HCT116 (cell line): ENCODE data around the gene GRM3. TPM values are rescaled to one million over a fixed set of nuclear protein-coding genes. Genes with fewer than 3 reads are reported as not detected.

ENCODE experiments used
- ATAC-seq: fragments of 200-7000 bp; cut with Tn5 transposase; 2 replicates; pipeline ENCODE4 v1.9.1; 2020; ENCODE audit warnings: mild to moderate bottlenecking, moderate library complexity
- BruUV-seq: library from RNA; stranded (reverse); fragments of 400-500 nt; replicated peaks from 2 replicates; lab custom pipeline; 2021; lab: Mats Ljungman, UMichigan
- CTCF ChIA-PET: fragments of 300-600 bp; sonication (Branson Sonifier 250); formaldehyde crosslinking; loops from one replicate; lab custom pipeline; 2021; ENCODE audit warnings: antibody characterized with exemption; lab: Charles Lee
- POLR2A ChIA-PET: fragments of 300-600, 350-600 bp; sonication (Branson Sonifier 250); formaldehyde crosslinking; loops from one replicate; lab custom pipeline; 2021; ENCODE audit warnings: antibody characterized with exemption; lab: Charles Lee
- RAD21 ChIA-PET, 2 experiments: fragments of 300-600 bp; sonication (Branson Sonifier 250); formaldehyde crosslinking; loops; one replicate each; lab custom pipeline; 2023; ENCODE audit warnings: low total read pairs in 2 of 2; ENCODE audit not compliant: uncharacterized antibody in 2 of 2, unreplicated experiment in 2 of 2, low non-redundant PET in 1 of 2; lab: Charles Lee
- DNase-seq: peaks from one replicate; pipeline ENCODE4 v3.0.0-alpha.2; 2010; ENCODE audit warnings: low read depth, low spot score
- H2AFZ ChIP-seq: fragments of 200-600 bp; shearing (Covaris generic), sonication (generic); 2 replicates; pipeline ENCODE4 v1.6.1; 2017; ENCODE audit warnings: low read depth, mixed run types, mixed read lengths, antibody characterized with exemption, low read length; ENCODE audit not compliant: poor library complexity, severe bottlenecking
- H3K27ac ChIP-seq: 2 replicates; pipeline ENCODE4 v1.5.1; 2012; ENCODE audit warnings: low read depth, low read length
- H3K27me3 ChIP-seq: fragments of 200-600 bp; sonication (generic); 2 replicates; pipeline ENCODE4 v1.6.1; 2016; ENCODE audit warnings: mixed run types, low read length, mixed read lengths; ENCODE audit not compliant: insufficient read depth
- H3K36me3 ChIP-seq, 2 experiments: fragments of 200-500 bp in 1 of 2; fragments of 200-600 bp in 1 of 2; sonication (Bioruptor generic) in 1 of 2; sonication (generic) in 1 of 2; 2 replicates each; pipeline versions ENCODE4 v1.5.1 to v1.6.1; 2014 to 2016; ENCODE audit warnings: low read length in 2 of 2, inconsistent platforms in 1 of 2, mixed read lengths in 1 of 2, mixed run types in 1 of 2; ENCODE audit not compliant: insufficient read depth in 2 of 2, control insufficient read depth in 1 of 2
- H3K4me1 ChIP-seq, 2 experiments: fragments of 200-600 bp in 1 of 2; sonication (generic) in 1 of 2; 2 replicates each; pipeline versions ENCODE4 v1.5.1 to v1.6.1; 2012 to 2017; ENCODE audit warnings: low read length in 2 of 2, inconsistent platforms in 1 of 2, mild to moderate bottlenecking in 1 of 2, mixed read lengths in 1 of 2, mixed run types in 1 of 2, moderate library complexity in 1 of 2; ENCODE audit not compliant: insufficient read depth in 2 of 2, control insufficient read depth in 1 of 2
- H3K4me2 ChIP-seq: fragments of 200-600 bp; sonication (generic); 2 replicates; pipeline ENCODE4 v1.6.1; 2017; ENCODE audit warnings: mixed run types, low read length, mixed read lengths
- H3K4me3 ChIP-seq, 2 experiments: fragments of 200-600 bp in 1 of 2; sonication (generic) in 1 of 2; replicated peaks in 1 of 2; 2 replicates each; pipeline ENCODE4 v1.5.1; 2011 to 2016; ENCODE audit warnings: low read length in 2 of 2, control low read depth in 1 of 2, low read depth in 1 of 2, mild to moderate bottlenecking in 1 of 2, mixed read lengths in 1 of 2, mixed run types in 1 of 2
- H3K79me2 ChIP-seq: fragments of 200-600 bp; sonication (generic); 2 replicates; pipeline ENCODE4 v1.6.1; 2017; ENCODE audit warnings: mild to moderate bottlenecking, mixed run types, low read length, moderate library complexity, mixed read lengths; ENCODE audit not compliant: insufficient read depth
- H3K9ac ChIP-seq: fragments of 200-600 bp; sonication (generic); 2 replicates; pipeline ENCODE4 v1.6.1; 2016; ENCODE audit warnings: low read length, mixed read lengths
- H3K9me2 ChIP-seq: fragments of 200-600 bp; sonication (generic), shearing (Covaris generic); 2 replicates; pipeline ENCODE4 v1.6.1; 2017; ENCODE audit warnings: mixed run types, mild to moderate bottlenecking, moderate library complexity; ENCODE audit not compliant: insufficient read depth
- H3K9me3 ChIP-seq, 2 experiments: fragments of 200-500 bp in 1 of 2; fragments of 200-600 bp in 1 of 2; sonication (Bioruptor generic) in 1 of 2; sonication (generic) in 1 of 2; 2 replicates each; pipeline ENCODE4 v1.6.1; 2014 to 2017; ENCODE audit warnings: low read length in 2 of 2, mixed read lengths in 2 of 2, inconsistent platforms in 1 of 2, low read depth in 1 of 2, mild to moderate bottlenecking in 1 of 2, mixed run types in 1 of 2, moderate library complexity in 1 of 2; ENCODE audit not compliant: control insufficient read depth in 1 of 2, insufficient read depth in 1 of 2
- H4K20me1 ChIP-seq: fragments of 200-600 bp; sonication (generic), shearing (Covaris generic); 2 replicates; pipeline ENCODE4 v1.6.1; 2017; ENCODE audit warnings: mixed run types, mild to moderate bottlenecking, moderate library complexity; ENCODE audit not compliant: insufficient read depth
- ATF3 ChIP-seq: IDR thresholded peaks from 2 replicates; pipeline ENCODE4 v1.6.1; 2012
- CBX3 ChIP-seq: IDR thresholded peaks from 2 replicates; pipeline ENCODE4 v1.6.1; 2012; ENCODE audit warnings: low read depth
- EGR1 ChIP-seq: IDR thresholded peaks from 2 replicates; pipeline ENCODE4 v1.6.1; 2012; ENCODE audit warnings: low read depth
- ELF1 ChIP-seq: IDR thresholded peaks from 2 replicates; pipeline ENCODE4 v1.6.1; 2012; ENCODE audit warnings: low read depth, borderline replicate concordance
- EZH2 ChIP-seq: fragments of 200-600 bp; sonication (generic); IDR thresholded peaks from 2 replicates; pipeline ENCODE4 v1.6.1; 2017; ENCODE audit warnings: antibody characterized with exemption, mixed run types
- EZH2phosphoT487 ChIP-seq: fragments of 200-600 bp; IDR thresholded peaks from 2 replicates; pipeline ENCODE4 v1.6.1; 2018; ENCODE audit warnings: antibody characterized with exemption, borderline replicate concordance
- FOSL1 ChIP-seq: IDR thresholded peaks from 2 replicates; pipeline ENCODE4 v1.6.1; 2012; ENCODE audit warnings: low read depth
- MAX ChIP-seq: IDR thresholded peaks from 2 replicates; pipeline ENCODE4 v1.6.1; 2012
- POLR2A ChIP-seq: IDR thresholded peaks from 2 replicates; pipeline ENCODE4 v1.7.0; 2011; ENCODE audit warnings: borderline replicate concordance; ENCODE audit not compliant: insufficient read depth, insufficient read length; ENCODE audit errors: extremely low read depth
- POLR2AphosphoS5 ChIP-seq: IDR thresholded peaks from 2 replicates; pipeline ENCODE4 v1.6.1; 2011; ENCODE audit warnings: mild to moderate bottlenecking, low read depth, low read length, moderate library complexity
- RAD21 ChIP-seq: IDR thresholded peaks from 2 replicates; pipeline ENCODE4 v1.6.1; 2012; ENCODE audit warnings: low read depth, mild to moderate bottlenecking
- REST ChIP-seq: IDR thresholded peaks from 2 replicates; pipeline ENCODE4 v1.6.1; 2012; ENCODE audit warnings: low read depth
- SIN3A ChIP-seq: IDR thresholded peaks from 2 replicates; pipeline ENCODE4 v1.6.1; 2012; ENCODE audit warnings: low read depth
- SP1 ChIP-seq: IDR thresholded peaks from 2 replicates; pipeline ENCODE4 v1.6.1; 2012; ENCODE audit warnings: low read depth
- SRF ChIP-seq: IDR thresholded peaks from 2 replicates; pipeline ENCODE4 v1.6.1; 2012; ENCODE audit warnings: low read depth
- TCF7L2 ChIP-seq: IDR thresholded peaks from 2 replicates; pipeline ENCODE4 v1.7.0; 2011; ENCODE audit warnings: borderline replicate concordance, inconsistent platforms; ENCODE audit not compliant: insufficient read depth, insufficient read length; ENCODE audit errors: extremely low read depth
- YY1 ChIP-seq: IDR thresholded peaks from 2 replicates; pipeline ENCODE4 v1.6.1; 2011; ENCODE audit warnings: low read length, low read depth, moderate library complexity, mild to moderate bottlenecking; ENCODE audit not compliant: insufficient replicate concordance; ENCODE audit errors: extremely low read depth
- ZBTB33 ChIP-seq: IDR thresholded peaks from 2 replicates; pipeline ENCODE4 v1.6.1; 2011; ENCODE audit warnings: mild to moderate bottlenecking, low read length, moderate library complexity; ENCODE audit not compliant: insufficient replicate concordance; ENCODE audit errors: extremely low read depth
- ZFX ChIP-seq: fragments of 450-650 bp; IDR thresholded peaks from 2 replicates; pipeline ENCODE4 v1.6.1; 2017
- intact Hi-C: fragments of 100-400 bp; cut with micrococcal nuclease; formaldehyde crosslinking; loops from 2 replicates; pipeline ENCODE4 v1.10.0; 2022
- total RNA-seq: library from RNA; stranded (reverse); gene quantifications from one replicate; pipeline ENCODE4 v1.2.1, GENCODE V29; 2021; ENCODE audit not compliant: unreplicated experiment

The GRM3 gene
- total RNA-seq, 1 experiment from 2014 or later: not detected

- H3K79me2 ChIP-seq: no peaks in the 10 kb centered on the region
- no peaks in the 10 kb centered on the region for H3K36me3 ChIP-seq
- no peak overlapping the region for H2AFZ ChIP-seq
- 0 out of 2 replicates have a peak, but pooled peaks cover 5% of the 10 kb centered on the region for H3K27me3 ChIP-seq
- RAD21 ChIA-PET: no interaction called here
- H3K9ac ChIP-seq: no peak overlapping the region
- TF ChIP-seq REST: no peak
- TF ChIP-seq CBX3: no peak
- TF ChIP-seq POLR2AphosphoS5: no peak
- no peak for TF ChIP-seq RAD21
- TF ChIP-seq ZBTB33: no peak
- no peak for TF ChIP-seq SP1
- no peak for TF ChIP-seq EGR1
- TF ChIP-seq ELF1: no peak
- TF ChIP-seq MAX: no peak
- TF ChIP-seq SRF: no peak
- TF ChIP-seq EZH2phosphoT487: no peak
- no peak for TF ChIP-seq YY1
- TF ChIP-seq ZFX: no peak
- TF ChIP-seq FOSL1: no peak
- no peak for TF ChIP-seq POLR2A
- no peak for TF ChIP-seq EZH2
- no peak for TF ChIP-seq SIN3A
- TF ChIP-seq TCF7L2: no peak
- no peak for TF ChIP-seq ATF3
- CTCF ChIA-PET: no interaction called here
- POLR2A ChIA-PET: no interaction called here
- H3K9me2 ChIP-seq: no peaks in the 10 kb centered on the region
- no peaks in the 10 kb centered on the region for H3K9me3 ChIP-seq
- no peak overlapping the region for H3K4me2 ChIP-seq
- H3K27ac ChIP-seq: no peak overlapping the region
- H3K4me3 ChIP-seq: no peak overlapping the region
- no peaks in the 10 kb centered on the region for H3K4me1 ChIP-seq
- H4K20me1 ChIP-seq: no peaks in the 10 kb centered on the region
- no TSS peak for BruUV-seq
- no peak for ATAC-seq
- no peak for DNase-seq
- intact Hi-C loops: no loop called here
Observed at GRCh38 chr7:86778271-86778670, 134.6 kb downstream of the GRM3 start.
